ENCODE results near the gene NOTCH1. TPM values are rescaled to one million over a fixed set of nuclear protein-coding genes. Genes with fewer than 3 reads are reported as not detected.

NOTCH1 gene
- total RNA-seq, 1 experiment from 2014 or later: 53.4 TPM

GRCh38 chr9:136544548-136544963 lies 1.3 kb downstream of the NOTCH1 start:
- POLR2A ChIA-PET: interaction anchor here (0.7 to 2.0 kb wide), 7 partner anchors 12 to 82 kb away, joined by 3 to 10 read pairs (median 5); no protein-coding TSS in a partner anchor
- no TSS peak for BruUV-seq (replicated peaks)
- DNase-seq (ENCODE audit: unreplicated experiment): no peak
- intact Hi-C loops (cut with micrococcal nuclease): loop anchor here (1.0 kb wide), 1 partner anchor 80 kb away; no protein-coding TSS in a partner anchor
- no peaks in the 10 kb centered on the region for H3K27me3 Mint-ChIP-seq (ENCODE audit: insufficient read depth, unreplicated experiment)
- TF ChIP-seq, protein P1, sequence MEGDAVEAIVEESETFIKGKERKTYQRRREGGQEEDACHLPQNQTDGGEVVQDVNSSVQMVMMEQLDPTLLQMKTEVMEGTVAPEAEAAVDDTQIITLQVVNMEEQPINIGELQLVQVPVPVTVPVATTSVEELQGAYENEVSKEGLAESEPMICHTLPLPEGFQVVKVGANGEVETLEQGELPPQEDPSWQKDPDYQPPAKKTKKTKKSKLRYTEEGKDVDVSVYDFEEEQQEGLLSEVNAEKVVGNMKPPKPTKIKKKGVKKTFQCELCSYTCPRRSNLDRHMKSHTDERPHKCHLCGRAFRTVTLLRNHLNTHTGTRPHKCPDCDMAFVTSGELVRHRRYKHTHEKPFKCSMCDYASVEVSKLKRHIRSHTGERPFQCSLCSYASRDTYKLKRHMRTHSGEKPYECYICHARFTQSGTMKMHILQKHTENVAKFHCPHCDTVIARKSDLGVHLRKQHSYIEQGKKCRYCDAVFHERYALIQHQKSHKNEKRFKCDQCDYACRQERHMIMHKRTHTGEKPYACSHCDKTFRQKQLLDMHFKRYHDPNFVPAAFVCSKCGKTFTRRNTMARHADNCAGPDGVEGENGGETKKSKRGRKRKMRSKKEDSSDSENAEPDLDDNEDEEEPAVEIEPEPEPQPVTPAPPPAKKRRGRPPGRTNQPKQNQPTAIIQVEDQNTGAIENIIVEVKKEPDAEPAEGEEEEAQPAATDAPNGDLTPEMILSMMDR (IDR thresholded peaks at IDR 0.05; ENCODE audit: unreplicated experiment): no peak
- no peak overlapping the region for H3K27ac Mint-ChIP-seq (ENCODE audit: low read depth, unreplicated experiment)
- H3K36me3 Mint-ChIP-seq (ENCODE audit: insufficient read depth, unreplicated experiment): peaks cover 30% of the 10 kb centered on the region
- no peaks in the 10 kb centered on the region for H3K9me3 Mint-ChIP-seq (ENCODE audit: unreplicated experiment)
- peak overlapping the region; percentile 76 for H3K4me3 Mint-ChIP-seq (ENCODE audit: unreplicated experiment)
- peaks cover 10% of the 10 kb centered on the region for H3K4me1 Mint-ChIP-seq (ENCODE audit: insufficient read depth, unreplicated experiment)
- CTCF ChIA-PET: interaction anchor here (0.5 to 2.9 kb wide), 3 partner anchors 42 to 81 kb away, joined by 3 to 27 read pairs (median 3); no protein-coding TSS in a partner anchor

- H3K9me3 Mint-ChIP-seq (ENCODE audit: unreplicated experiment): no peaks in the 10 kb centered on the region
- no TSS peak for BruUV-seq (replicated peaks)
- H3K27ac Mint-ChIP-seq (ENCODE audit: low read depth, unreplicated experiment): no peak overlapping the region
- peaks cover 14% of the 10 kb centered on the region for H3K4me1 Mint-ChIP-seq (ENCODE audit: insufficient read depth, unreplicated experiment)
- peaks cover 36% of the 10 kb centered on the region for H3K36me3 Mint-ChIP-seq (ENCODE audit: insufficient read depth, unreplicated experiment)
- TF ChIP-seq, protein P1 (IDR thresholded peaks at IDR 0.05; ENCODE audit: unreplicated experiment): no peak
- H3K27me3 Mint-ChIP-seq (ENCODE audit: insufficient read depth, unreplicated experiment): no peaks in the 10 kb centered on the region
- no peak for DNase-seq (ENCODE audit: unreplicated experiment)
- ChIA-PET CTCF (interaction anchor here (0.6 to 2.9 kb wide), 3 partner anchors 43 to 360 kb away, joined by 3 to 27 read pairs (median 3); no protein-coding TSS in a partner anchor), POLR2A (interaction anchor here (0.9 to 2.0 kb wide), 7 partner anchors 13 to 83 kb away, joined by 3 to 10 read pairs (median 5); no protein-coding TSS in a partner anchor)
- peak overlapping the region; percentile 76 for H3K4me3 Mint-ChIP-seq (ENCODE audit: unreplicated experiment)
- intact Hi-C loops (cut with micrococcal nuclease): loop anchor here (1.0 kb wide), 1 partner anchor 80 kb away; no protein-coding TSS in a partner anchor
Measured at GRCh38 chr9:136543830-136544547, 1.9 kb downstream of the NOTCH1 start.

DNA sequence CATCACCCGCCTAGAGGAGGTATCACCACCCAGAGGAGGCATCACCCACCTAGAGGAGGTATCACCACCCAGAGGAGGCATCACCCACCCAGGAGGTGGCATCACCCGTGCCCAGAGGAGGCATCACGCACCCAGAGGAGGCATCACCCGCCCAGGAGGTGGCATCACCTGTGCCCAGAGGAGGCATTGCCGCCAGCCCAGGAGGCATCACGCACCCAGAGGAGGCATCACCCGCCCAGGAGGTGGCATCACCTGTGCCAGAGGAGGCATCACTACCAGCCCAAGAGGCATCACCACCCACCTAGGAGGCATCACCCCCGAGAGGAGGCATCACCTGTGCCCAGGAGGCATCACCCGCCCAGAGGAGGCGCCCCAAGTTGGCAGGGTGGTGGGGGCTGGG lies 2.6 kb downstream of the NOTCH1 start:
- H3K27me3 Mint-ChIP-seq (ENCODE audit: insufficient read depth, unreplicated experiment): no peaks in the 10 kb centered on the region
- no peak for DNase-seq (ENCODE audit: unreplicated experiment)
- no peak overlapping the region for H3K27ac Mint-ChIP-seq (ENCODE audit: low read depth, unreplicated experiment)
- ChIA-PET POLR2A (interaction anchor here (0.6 to 2.0 kb wide), 3 partner anchors 59 to 82 kb away, joined by 3 to 10 read pairs (median 4); no protein-coding TSS in a partner anchor), CTCF (interaction anchor here (0.7 to 2.9 kb wide), 3 partner anchors 12 to 361 kb away, joined by 3 to 27 read pairs (median 3); no protein-coding TSS in a partner anchor)
- TF ChIP-seq, protein P1 (IDR thresholded peaks at IDR 0.05; ENCODE audit: unreplicated experiment): no peak
- peaks cover 39% of the 10 kb centered on the region for H3K36me3 Mint-ChIP-seq (ENCODE audit: insufficient read depth, unreplicated experiment)
- no TSS peak for BruUV-seq (replicated peaks)
- H3K4me1 Mint-ChIP-seq (ENCODE audit: insufficient read depth, unreplicated experiment): peaks cover 15% of the 10 kb centered on the region
- intact Hi-C loops (cut with micrococcal nuclease): no loop called here
- peak overlapping the region; percentile 76 for H3K4me3 Mint-ChIP-seq (ENCODE audit: unreplicated experiment)
- H3K9me3 Mint-ChIP-seq (ENCODE audit: unreplicated experiment): no peaks in the 10 kb centered on the region

All from MCF 10A (cell line).